MM.1S (cell line): ENCODE data around the gene WRNIP1.

ENCODE experiments used
- DNase-seq: peaks from one replicate; pipeline ENCODE4 v3.0.0-alpha.2; 2015
- H2AFZ ChIP-seq: fragments of 300-600 bp; sonication (generic); 2 replicates; pipeline ENCODE4 v1.6.0; 2016; ENCODE audit warnings: antibody characterized with exemption, low read length
- H3F3A ChIP-seq: fragments of 300-600 bp; sonication (generic); 2 replicates; pipeline ENCODE4 v1.6.1; 2016; ENCODE audit warnings: mild to moderate bottlenecking, antibody characterized with exemption, low read length, moderate library complexity, mixed read lengths; ENCODE audit not compliant: insufficient read depth
- H3K27ac ChIP-seq: fragments of 300-600 bp; sonication (generic); 2 replicates; pipeline ENCODE4 v1.5.1; 2016; ENCODE audit warnings: mild to moderate bottlenecking, low read length
- H3K27me3 ChIP-seq: fragments of 300-600 bp; sonication (generic); replicated peaks from 2 replicates; pipeline ENCODE4 v1.6.0; 2016; ENCODE audit warnings: low read length; ENCODE audit not compliant: insufficient read depth
- H3K36me3 ChIP-seq: fragments of 300-600 bp; sonication (generic); replicated peaks from 2 replicates; pipeline ENCODE4 v1.6.1; 2016; ENCODE audit warnings: mild to moderate bottlenecking, low read length, mixed read lengths; ENCODE audit not compliant: insufficient read depth
- H3K4me1 ChIP-seq: fragments of 300-600 bp; sonication (generic); 2 replicates; pipeline ENCODE4 v1.6.1; 2016; ENCODE audit warnings: low read length, mixed read lengths
- H3K4me2 ChIP-seq: fragments of 300-600 bp; sonication (generic); 2 replicates; pipeline ENCODE4 v1.6.0; 2016; ENCODE audit warnings: low read depth, low read length
- H3K4me3 ChIP-seq: fragments of 300-600 bp; sonication (generic); 2 replicates; pipeline ENCODE4 v1.5.1; 2016; ENCODE audit warnings: low read length, mixed read lengths
- H3K79me2 ChIP-seq: fragments of 300-600 bp; sonication (generic); 2 replicates; pipeline ENCODE4 v1.6.1; 2016; ENCODE audit warnings: mixed run types, low read length, mixed read lengths
- H3K9ac ChIP-seq: fragments of 300-600 bp; sonication (generic); 2 replicates; pipeline ENCODE4 v1.6.1; 2016; ENCODE audit warnings: low read length, mixed read lengths
- H3K9me2 ChIP-seq: fragments of 300-600 bp; sonication (generic); replicated peaks from 2 replicates; pipeline ENCODE4 v1.6.1; 2016; ENCODE audit warnings: mild to moderate bottlenecking, low read length, mixed read lengths; ENCODE audit not compliant: insufficient read depth
- H3K9me3 ChIP-seq: fragments of 300-600 bp; sonication (generic); replicated peaks from 2 replicates; pipeline ENCODE4 v1.6.1; 2016; ENCODE audit warnings: mild to moderate bottlenecking, low read length, mixed read lengths; ENCODE audit not compliant: insufficient read depth
- H4K20me1 ChIP-seq: fragments of 300-600 bp; sonication (generic); 2 replicates; pipeline ENCODE4 v1.6.1; 2016; ENCODE audit warnings: mild to moderate bottlenecking, low read length, moderate library complexity, mixed read lengths; ENCODE audit not compliant: insufficient read depth
- EZH2 ChIP-seq: fragments of 300-600 bp; sonication (generic); optimal IDR thresholded peaks from 2 replicates; pipeline ENCODE3; 2017; ENCODE audit warnings: low read depth, mild to moderate bottlenecking, antibody characterized with exemption, low read length, mixed read lengths
- EZH2phosphoT487 ChIP-seq: fragments of 300-600 bp; sonication (generic); IDR thresholded peaks from 2 replicates; pipeline ENCODE4 v1.6.1; 2018; ENCODE audit warnings: antibody characterized with exemption, low read length
- TF ChIP-seq, protein P1 (sequence below): fragments of 300-600 bp; sonication (generic); IDR thresholded peaks from 2 replicates; pipeline ENCODE4 v1.5.1; 2016; ENCODE audit warnings: antibody characterized with exemption, low read length, mixed read lengths

WRNIP1 gene

GRCh38 chr6:2803731-2804429 lies 38.7 kb downstream of the WRNIP1 start:
- H3K4me2 ChIP-seq, result no peak overlapping the region
- DNase-seq, result no peak
- no peak overlapping the region for H2AFZ ChIP-seq
- no peaks in the 10 kb centered on the region for H3K27me3 ChIP-seq
- no peaks in the 10 kb centered on the region for H3K36me3 ChIP-seq
- no peak overlapping the region for H3K4me3 ChIP-seq
- no peaks in the 10 kb centered on the region for H3F3A ChIP-seq
- no peak overlapping the region for H3K27ac ChIP-seq
- no peaks in the 10 kb centered on the region for H3K9me2 ChIP-seq
- no peaks in the 10 kb centered on the region for H4K20me1 ChIP-seq
- no peaks in the 10 kb centered on the region for H3K79me2 ChIP-seq
- no peaks in the 10 kb centered on the region for H3K4me1 ChIP-seq
- H3K9ac ChIP-seq, result no peak overlapping the region
- TF ChIP-seq, protein P1, sequence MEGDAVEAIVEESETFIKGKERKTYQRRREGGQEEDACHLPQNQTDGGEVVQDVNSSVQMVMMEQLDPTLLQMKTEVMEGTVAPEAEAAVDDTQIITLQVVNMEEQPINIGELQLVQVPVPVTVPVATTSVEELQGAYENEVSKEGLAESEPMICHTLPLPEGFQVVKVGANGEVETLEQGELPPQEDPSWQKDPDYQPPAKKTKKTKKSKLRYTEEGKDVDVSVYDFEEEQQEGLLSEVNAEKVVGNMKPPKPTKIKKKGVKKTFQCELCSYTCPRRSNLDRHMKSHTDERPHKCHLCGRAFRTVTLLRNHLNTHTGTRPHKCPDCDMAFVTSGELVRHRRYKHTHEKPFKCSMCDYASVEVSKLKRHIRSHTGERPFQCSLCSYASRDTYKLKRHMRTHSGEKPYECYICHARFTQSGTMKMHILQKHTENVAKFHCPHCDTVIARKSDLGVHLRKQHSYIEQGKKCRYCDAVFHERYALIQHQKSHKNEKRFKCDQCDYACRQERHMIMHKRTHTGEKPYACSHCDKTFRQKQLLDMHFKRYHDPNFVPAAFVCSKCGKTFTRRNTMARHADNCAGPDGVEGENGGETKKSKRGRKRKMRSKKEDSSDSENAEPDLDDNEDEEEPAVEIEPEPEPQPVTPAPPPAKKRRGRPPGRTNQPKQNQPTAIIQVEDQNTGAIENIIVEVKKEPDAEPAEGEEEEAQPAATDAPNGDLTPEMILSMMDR, result no peak
- TF ChIP-seq EZH2phosphoT487 (no peak), EZH2 (no peak)
- no peaks in the 10 kb centered on the region for H3K9me3 ChIP-seq

DNA sequence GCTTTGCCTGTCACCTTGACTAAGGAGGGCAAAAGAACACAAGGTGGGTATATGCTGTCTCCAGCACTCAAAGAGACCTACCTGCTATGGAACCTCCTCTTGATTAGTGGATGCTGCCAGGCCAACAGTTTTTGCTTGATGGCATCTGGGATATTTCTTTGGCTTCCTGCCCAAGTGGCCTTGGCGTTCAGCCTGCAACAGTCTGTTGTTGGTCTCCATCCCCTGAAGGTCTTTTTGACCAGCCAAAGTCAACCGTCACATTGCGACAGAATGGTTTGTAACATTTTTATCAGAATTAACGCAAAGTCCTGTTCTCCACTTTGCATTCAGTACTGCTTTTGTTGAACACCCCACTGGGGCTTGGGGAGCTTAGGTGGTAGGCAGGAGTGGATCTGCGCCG lies 39.3 kb downstream of the WRNIP1 start:
- no peaks in the 10 kb centered on the region for H3K27me3 ChIP-seq
- TF ChIP-seq EZH2phosphoT487 (no peak), EZH2 (no peak)
- TF ChIP-seq, protein P1, result no peak
- H3K9ac ChIP-seq, result no peak overlapping the region
- DNase-seq, result no peak
- H3K4me3 ChIP-seq, result no peak overlapping the region
- no peaks in the 10 kb centered on the region for H3K36me3 ChIP-seq
- H4K20me1 ChIP-seq, result no peaks in the 10 kb centered on the region
- H3K79me2 ChIP-seq, result no peaks in the 10 kb centered on the region
- H3K27ac ChIP-seq, result no peak overlapping the region
- H2AFZ ChIP-seq, result no peak overlapping the region
- no peak overlapping the region for H3K4me2 ChIP-seq
- H3K9me3 ChIP-seq, result no peaks in the 10 kb centered on the region
- no peaks in the 10 kb centered on the region for H3K4me1 ChIP-seq
- no peaks in the 10 kb centered on the region for H3F3A ChIP-seq
- H3K9me2 ChIP-seq, result no peaks in the 10 kb centered on the region

- Histone ChIP-seq H3K4me2 (no peak overlapping the region), H3K36me3 (no peaks in the 10 kb centered on the region), H3K4me3 (no peak overlapping the region), H3K27me3 (no peaks in the 10 kb centered on the region), H4K20me1 (no peaks in the 10 kb centered on the region), H3F3A (no peaks in the 10 kb centered on the region), H2AFZ (no peak overlapping the region), H3K9me2 (no peaks in the 10 kb centered on the region), H3K79me2 (no peaks in the 10 kb centered on the region), H3K9ac (no peak overlapping the region), H3K4me1 (no peaks in the 10 kb centered on the region), H3K9me3 (no peaks in the 10 kb centered on the region), H3K27ac (no peak overlapping the region)
- DNase-seq, result no peak
- TF ChIP-seq, protein P1, result no peak
- TF ChIP-seq EZH2 (no peak), EZH2phosphoT487 (no peak)
Measured at GRCh38 chr6:2805031-2805430, 39.8 kb downstream of the WRNIP1 start.
